Calu3 (cell line): ENCODE data around the gene SV2C. TPM values are rescaled to one million over a fixed set of nuclear protein-coding genes. Genes with fewer than 3 reads are reported as not detected.

Experiments
- BruUV-seq: library from RNA; stranded (reverse); fragments of 400-500 nt; replicated peaks from 2 replicates; lab custom pipeline; 2021; lab: Mats Ljungman, UMichigan
- CTCF ChIA-PET: fragments of 300-600 bp; sonication (Branson Sonifier 250); formaldehyde crosslinking; loops from one replicate; lab custom pipeline; 2022; ENCODE audit warnings: antibody characterized with exemption; lab: Charles Lee
- DNase-seq: peaks from one replicate; pipeline ENCODE4 v3.0.0; 2022
- H3K27ac Mint-ChIP-seq: one replicate; pipeline ENCODE4 v1.8.0; 2022; ENCODE audit warnings: mixed read lengths; ENCODE audit not compliant: unreplicated experiment
- H3K27me3 Mint-ChIP-seq: one replicate; pipeline ENCODE4 v1.8.0; 2022; ENCODE audit warnings: mixed read lengths; ENCODE audit not compliant: unreplicated experiment
- H3K36me3 Mint-ChIP-seq: one replicate; pipeline ENCODE4 v1.8.0; 2022; ENCODE audit warnings: mild to moderate bottlenecking, moderate library complexity, mixed read lengths; ENCODE audit not compliant: insufficient read depth, unreplicated experiment
- H3K4me1 Mint-ChIP-seq: one replicate; pipeline ENCODE4 v1.8.0; 2022; ENCODE audit warnings: mild to moderate bottlenecking, low read depth, mixed read lengths; ENCODE audit not compliant: unreplicated experiment
- H3K4me3 Mint-ChIP-seq: one replicate; pipeline ENCODE4 v1.8.0; 2022; ENCODE audit warnings: mild to moderate bottlenecking, low read depth, moderate library complexity, mixed read lengths; ENCODE audit not compliant: unreplicated experiment
- H3K9me3 Mint-ChIP-seq: one replicate; pipeline ENCODE4 v1.8.0; 2022; ENCODE audit warnings: low read depth, mixed read lengths; ENCODE audit not compliant: unreplicated experiment
- CTCF ChIP-seq: fragments of 200-600 bp; IDR thresholded peaks from one replicate; pipeline ENCODE4 v1.8.0; 2022; ENCODE audit warnings: antibody characterized with exemption; ENCODE audit not compliant: unreplicated experiment
- intact Hi-C: fragments of 100-400 bp; cut with micrococcal nuclease; formaldehyde crosslinking; loops from one replicate; pipeline ENCODE4 v1.10.0; 2022; ENCODE audit not compliant: unreplicated experiment
- total RNA-seq: library from RNA; stranded (reverse); gene quantifications from 2 replicates; pipeline ENCODE4 v1.2.3, GENCODE V29; 2022

Gene SV2C
- total RNA-seq, 1 experiment from 2014 or later = 0.90 TPM

GRCh38 chr5:76269932-76270610 lies 186.9 kb downstream of the SV2C start:
- Mint-ChIP-seq H3K27ac (peak overlapping the region; percentile 77), H3K9me3 (no peaks in the 10 kb centered on the region), H3K4me1 (peaks cover 40% of the 10 kb centered on the region), H3K27me3 (peaks cover 9% of the 10 kb centered on the region), H3K4me3 (no peak overlapping the region), H3K36me3 (no peaks in the 10 kb centered on the region)
- no TSS peak for BruUV-seq
- DNase-seq = peak; percentile 55
- CTCF ChIA-PET = interaction anchor here (1.2 to 1.4 kb wide), 2 partner anchors 14 to 39 kb away, joined by 3 read pairs; no protein-coding TSS in a partner anchor
- no peak for TF ChIP-seq CTCF
- intact Hi-C loops = loop anchor here (5.0 kb wide), 1 partner anchor 117 kb away; no protein-coding TSS in a partner anchor

GRCh38 chr5:76271836-76272235 lies 188.7 kb downstream of the SV2C start:
- Mint-ChIP-seq H3K27ac (no peak overlapping the region), H3K36me3 (no peaks in the 10 kb centered on the region), H3K27me3 (peaks cover 9% of the 10 kb centered on the region), H3K9me3 (no peaks in the 10 kb centered on the region), H3K4me3 (no peak overlapping the region), H3K4me1 (peaks cover 40% of the 10 kb centered on the region)
- DNase-seq = no peak
- CTCF ChIA-PET = no interaction called here
- intact Hi-C loops = loop anchor here (5.0 kb wide), 1 partner anchor 115 kb away; no protein-coding TSS in a partner anchor
- no TSS peak for BruUV-seq
- TF ChIP-seq CTCF = no peak

- Mint-ChIP-seq H3K27me3 (no peaks in the 10 kb centered on the region), H3K36me3 (no peaks in the 10 kb centered on the region), H3K4me1 (peaks cover 40% of the 10 kb centered on the region), H3K4me3 (no peak overlapping the region), H3K27ac (no peak overlapping the region), H3K9me3 (no peaks in the 10 kb centered on the region)
- CTCF ChIA-PET = interaction anchor here (1.2 to 1.6 kb wide), 2 partner anchors 14 to 18 kb away, joined by 4 to 5 read pairs; no protein-coding TSS in a partner anchor
- no TSS peak for BruUV-seq
- intact Hi-C loops = loop anchor here (5.0 kb wide), 1 partner anchor 114 kb away; no protein-coding TSS in a partner anchor
- TF ChIP-seq CTCF = no peak
- DNase-seq = no peak
Observed at GRCh38 chr5:76273206-76273885, 190.2 kb downstream of the SV2C start.

GRCh38 chr5:76274571-76274970 lies 191.4 kb downstream of the SV2C start:
- no peak for TF ChIP-seq CTCF
- Mint-ChIP-seq H3K27ac (no peak overlapping the region), H3K4me1 (peaks cover 34% of the 10 kb centered on the region), H3K4me3 (no peak overlapping the region), H3K9me3 (no peaks in the 10 kb centered on the region), H3K27me3 (no peaks in the 10 kb centered on the region), H3K36me3 (no peaks in the 10 kb centered on the region)
- DNase-seq = no peak
- intact Hi-C loops = loop anchor here (5.0 kb wide), 1 partner anchor 113 kb away; no protein-coding TSS in a partner anchor
- no TSS peak for BruUV-seq
- CTCF ChIA-PET = interaction anchor here (1.4 to 1.6 kb wide), 2 partner anchors 9 to 13 kb away, joined by 4 to 5 read pairs; no protein-coding TSS in a partner anchor
